Liver (tissue), 3 donors: ENCODE measurements around the gene BST1.
"Not testable (repeated sequence)": the region's sequence is repeated elsewhere in the genome, so short reads cannot be mapped to it uniquely, and the experiment has no call there.

Experiments used
- GABPA ChIP-seq, 2 donors: IDR thresholded peaks in 1 of 2; conservative IDR thresholded peaks in 1 of 2; 2 replicates each; pipeline ENCODE4 v1.6.1; 2016; ENCODE audit warnings: antibody characterized with exemption in 2 of 2, mild to moderate bottlenecking in 1 of 2, moderate library complexity in 1 of 2
- JUND ChIP-seq, 2 donors: IDR thresholded peaks; 2 replicates each; pipeline ENCODE4 v1.6.1; 2016; ENCODE audit warnings: antibody characterized with exemption in 2 of 2
- RAD21 ChIP-seq, 2 donors: IDR thresholded peaks; 2 replicates each; pipeline ENCODE4 v1.6.1; 2016; ENCODE audit warnings: antibody characterized with exemption in 2 of 2, mild to moderate bottlenecking in 2 of 2
- RXRA ChIP-seq, 2 donors: IDR thresholded peaks; 2 replicates each; pipeline ENCODE4 v1.6.1; 2017 to 2018; ENCODE audit warnings: antibody characterized with exemption in 2 of 2, mild to moderate bottlenecking in 1 of 2
- SP1 ChIP-seq: IDR thresholded peaks from 2 replicates; pipeline ENCODE4 v1.6.1; 2018; ENCODE audit warnings: antibody characterized with exemption, mild to moderate bottlenecking
- YY1 ChIP-seq: IDR thresholded peaks from 2 replicates; pipeline ENCODE4 v1.6.1; 2016; ENCODE audit warnings: antibody characterized with exemption, mild to moderate bottlenecking
- TF ChIP-seq, protein P1 (sequence below): fragments of 150-350 bp; IDR thresholded peaks from 2 replicates; pipeline ENCODE4 v1.5.1; 2017; ENCODE audit warnings: improper control_type of control experiment, low read depth, low read length; ENCODE audit not compliant: missing input control
- TF ChIP-seq, protein P2 (sequence below): IDR thresholded peaks from 2 replicates; pipeline ENCODE4 v1.6.1; 2016; ENCODE audit warnings: antibody characterized with exemption
- TF ChIP-seq, protein P3 (sequence below): IDR thresholded peaks from 2 replicates; pipeline ENCODE4 v1.6.1; 2016; ENCODE audit warnings: antibody characterized with exemption
- donor health status: healthy.
- donor health status: healthy.

DNA sequence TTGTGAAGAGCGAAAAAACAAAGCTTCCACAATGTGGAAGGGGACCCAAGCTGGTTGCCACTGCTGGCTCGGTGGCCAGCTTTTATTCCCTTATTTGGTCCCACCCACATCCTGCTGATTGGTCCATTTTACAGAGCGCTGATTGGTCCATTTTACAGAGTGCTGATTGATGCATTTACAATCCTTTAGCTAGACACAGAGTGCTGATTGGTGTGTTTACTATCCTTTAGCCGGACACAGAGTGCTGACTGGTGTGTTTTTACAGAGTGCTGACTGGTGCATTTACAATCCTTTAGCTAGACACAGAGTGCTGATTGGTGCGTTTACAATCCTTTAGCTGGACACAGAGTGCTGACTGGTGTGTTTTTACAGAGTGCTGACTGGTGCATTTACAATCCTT is 30.2 kb downstream of the BST1 start:
- TF ChIP-seq, protein P1, sequence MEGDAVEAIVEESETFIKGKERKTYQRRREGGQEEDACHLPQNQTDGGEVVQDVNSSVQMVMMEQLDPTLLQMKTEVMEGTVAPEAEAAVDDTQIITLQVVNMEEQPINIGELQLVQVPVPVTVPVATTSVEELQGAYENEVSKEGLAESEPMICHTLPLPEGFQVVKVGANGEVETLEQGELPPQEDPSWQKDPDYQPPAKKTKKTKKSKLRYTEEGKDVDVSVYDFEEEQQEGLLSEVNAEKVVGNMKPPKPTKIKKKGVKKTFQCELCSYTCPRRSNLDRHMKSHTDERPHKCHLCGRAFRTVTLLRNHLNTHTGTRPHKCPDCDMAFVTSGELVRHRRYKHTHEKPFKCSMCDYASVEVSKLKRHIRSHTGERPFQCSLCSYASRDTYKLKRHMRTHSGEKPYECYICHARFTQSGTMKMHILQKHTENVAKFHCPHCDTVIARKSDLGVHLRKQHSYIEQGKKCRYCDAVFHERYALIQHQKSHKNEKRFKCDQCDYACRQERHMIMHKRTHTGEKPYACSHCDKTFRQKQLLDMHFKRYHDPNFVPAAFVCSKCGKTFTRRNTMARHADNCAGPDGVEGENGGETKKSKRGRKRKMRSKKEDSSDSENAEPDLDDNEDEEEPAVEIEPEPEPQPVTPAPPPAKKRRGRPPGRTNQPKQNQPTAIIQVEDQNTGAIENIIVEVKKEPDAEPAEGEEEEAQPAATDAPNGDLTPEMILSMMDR = not testable (repeated sequence)
- TF ChIP-seq JUND (IDR thresholded peaks at IDR 0.05); GABPA (IDR thresholded peaks at IDR 0.05 in 1 of 2, conservative IDR thresholded peaks at IDR 0.05 in 1 of 2); YY1; RAD21 (IDR thresholded peaks at IDR 0.05); SP1; RXRA (IDR thresholded peaks at IDR 0.05): not testable (repeated sequence)
- TF ChIP-seq, protein P2, sequence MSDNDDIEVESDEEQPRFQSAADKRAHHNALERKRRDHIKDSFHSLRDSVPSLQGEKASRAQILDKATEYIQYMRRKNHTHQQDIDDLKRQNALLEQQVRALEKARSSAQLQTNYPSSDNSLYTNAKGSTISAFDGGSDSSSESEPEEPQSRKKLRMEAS = not testable (repeated sequence)
- TF ChIP-seq, protein P3, sequence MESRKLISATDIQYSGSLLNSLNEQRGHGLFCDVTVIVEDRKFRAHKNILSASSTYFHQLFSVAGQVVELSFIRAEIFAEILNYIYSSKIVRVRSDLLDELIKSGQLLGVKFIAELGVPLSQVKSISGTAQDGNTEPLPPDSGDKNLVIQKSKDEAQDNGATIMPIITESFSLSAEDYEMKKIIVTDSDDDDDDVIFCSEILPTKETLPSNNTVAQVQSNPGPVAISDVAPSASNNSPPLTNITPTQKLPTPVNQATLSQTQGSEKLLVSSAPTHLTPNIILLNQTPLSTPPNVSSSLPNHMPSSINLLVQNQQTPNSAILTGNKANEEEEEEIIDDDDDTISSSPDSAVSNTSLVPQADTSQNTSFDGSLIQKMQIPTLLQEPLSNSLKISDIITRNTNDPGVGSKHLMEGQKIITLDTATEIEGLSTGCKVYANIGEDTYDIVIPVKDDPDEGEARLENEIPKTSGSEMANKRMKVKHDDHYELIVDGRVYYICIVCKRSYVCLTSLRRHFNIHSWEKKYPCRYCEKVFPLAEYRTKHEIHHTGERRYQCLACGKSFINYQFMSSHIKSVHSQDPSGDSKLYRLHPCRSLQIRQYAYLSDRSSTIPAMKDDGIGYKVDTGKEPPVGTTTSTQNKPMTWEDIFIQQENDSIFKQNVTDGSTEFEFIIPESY = not testable (repeated sequence)
